GM18868 (cell line): Measurements from ENCODE around the gene SLC36A4.
A peak's percentile ranks its signal among the peaks of the same experiment; 100 is the strongest.
"Not testable (repeated sequence)": the region's sequence is repeated elsewhere in the genome, so short reads cannot be mapped to it uniquely, and the experiment has no call there.

Experiments used
- ATAC-seq: cut with Tn5 transposase; IDR thresholded peaks from one replicate; pipeline ENCODE4 v1.9.1; 2021; ENCODE audit warnings: mild to moderate bottlenecking, moderate library complexity; ENCODE audit not compliant: unreplicated experiment

SLC36A4 gene

GRCh38 chr11:93197380-93198214, at the start of gene SLC36A4:
SLC36A4 (minus strand) TSS chr11:93197991; CDS start chr11:93197832, 159 bp downstream.
- ATAC-seq = peak; percentile 86

- not testable (repeated sequence) for ATAC-seq
Observed at GRCh38 chr11:93246790-93247189, 49.0 kb upstream of the SLC36A4 start.

GRCh38 chr11:93244018-93244417, 46.2 kb upstream of the SLC36A4 start:
- ATAC-seq = no peak

GRCh38 chr11:93239966-93240365, 42.2 kb upstream of the SLC36A4 start:
- ATAC-seq = no peak

GRCh38 chr11:93238956-93239355, 41.2 kb upstream of the SLC36A4 start:
- ATAC-seq = no peak

- peak; percentile 69 for ATAC-seq
Observed at GRCh38 chr11:93236741-93237675, 39.2 kb upstream of the SLC36A4 start.

GRCh38 chr11:93234602-93235207, 36.9 kb upstream of the SLC36A4 start:
- ATAC-seq = peak; percentile 99

- ATAC-seq = no peak
Observed at GRCh38 chr11:93229876-93230275, 32.1 kb upstream of the SLC36A4 start.

- ATAC-seq = no peak
Observed at GRCh38 chr11:93225662-93226061, 27.9 kb upstream of the SLC36A4 start.

GRCh38 chr11:93221539-93221938, 23.7 kb upstream of the SLC36A4 start:
- ATAC-seq = no peak

- no peak for ATAC-seq
Observed at GRCh38 chr11:93220078-93220477, 22.3 kb upstream of the SLC36A4 start.

- ATAC-seq = peak; percentile 81
Observed at GRCh38 chr11:93219440-93219839, 21.6 kb upstream of the SLC36A4 start.

GRCh38 chr11:93216511-93217101, 18.8 kb upstream of the SLC36A4 start:
- ATAC-seq = no peak

GRCh38 chr11:93213622-93214021, 15.8 kb upstream of the SLC36A4 start:
- ATAC-seq = no peak

GRCh38 chr11:93212094-93212493, 14.3 kb upstream of the SLC36A4 start:
- no peak for ATAC-seq

GRCh38 chr11:93209466-93209865, 11.7 kb upstream of the SLC36A4 start:
- ATAC-seq = no peak

GRCh38 chr11:93208663-93209270, 11.0 kb upstream of the SLC36A4 start:
- ATAC-seq = no peak

GRCh38 chr11:93199616-93200015, 1.8 kb upstream of the SLC36A4 start:
- ATAC-seq = no peak

GRCh38 chr11:93198215-93198845, 539 bp upstream of the SLC36A4 start:
- ATAC-seq = no peak

GRCh38 chr11:93196816-93197379, 893 bp downstream of the SLC36A4 start:
- ATAC-seq = peak; percentile 11
